SH-SY5Y (cell line): Measurements from ENCODE around the gene GLB1L.

Experiments
- GATA2 ChIP-seq: IDR thresholded peaks from 2 replicates; pipeline ENCODE4 v1.6.1; 2011; ENCODE audit warnings: mild to moderate bottlenecking, low read depth, low read length
- GATA3 ChIP-seq: IDR thresholded peaks from 2 replicates; pipeline ENCODE4 v1.6.1; 2011; ENCODE audit warnings: low read depth, mild to moderate bottlenecking, low read length, moderate library complexity

DNA sequence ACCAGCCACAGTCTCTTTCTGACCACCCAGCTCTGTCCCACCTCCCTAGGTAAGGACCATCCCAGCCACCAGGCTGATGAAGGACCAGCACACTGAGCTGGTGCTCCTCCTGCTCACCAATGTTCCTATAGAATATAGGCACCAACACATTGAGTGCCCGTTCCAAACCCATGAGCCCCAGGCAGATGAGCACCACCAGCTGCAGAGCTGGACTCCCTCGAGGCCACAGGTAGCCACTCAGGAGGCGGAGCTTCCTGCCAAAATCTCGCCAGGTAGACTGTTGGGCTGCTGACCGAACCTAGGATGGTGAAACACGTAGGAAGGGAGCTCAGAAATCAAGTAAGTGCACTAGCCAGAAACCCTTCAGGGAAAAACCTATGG, 28.7 kb downstream of the GLB1L start:
- TF ChIP-seq GATA2 (no peak), GATA3 (no peak)
